Measurements from ENCODE around the gene CMSS1.

Gene CMSS1

GRCh38 chr3:100003609-100004503 is 186.2 kb downstream of the CMSS1 start (continued):
- no peak for TF ChIP-seq ZNF549 (tag by site-specific recombination; IDR thresholded peaks at IDR 0.05)
- no peak for TF ChIP-seq ZNF26 (tag by site-specific recombination; IDR thresholded peaks at IDR 0.05)
- TF ChIP-seq KLF7 (tag by site-specific recombination; IDR thresholded peaks at IDR 0.05; ENCODE audit: borderline replicate concordance) = no peak
- no peak for TF ChIP-seq BCL11A (tag by site-specific recombination; IDR thresholded peaks at IDR 0.05; ENCODE audit: low read depth)
- no peak for TF ChIP-seq KLF8 (tag by site-specific recombination; IDR thresholded peaks at IDR 0.05)
- TF ChIP-seq ZNF530 (tag by site-specific recombination; IDR thresholded peaks at IDR 0.05; ENCODE audit: low read depth) = no peak

GRCh38 chr3:100004931-100005330 is 187.3 kb downstream of the CMSS1 start:
- POLR2A ChIA-PET = no interaction called here
- Histone ChIP-seq H3K27ac (ENCODE audit: extremely low read depth, low read depth, low read length) (no peak overlapping the region), H3K4me1 (ENCODE audit: control insufficient read depth, insufficient read depth, low read length) (peaks cover 3% of the 10 kb centered on the region), H3K36me3 (ENCODE audit: control insufficient read depth in 2 of 2, insufficient read depth in 1 of 2, low read length in 2 of 2) (no peaks in the 10 kb centered on the region), H3K4me3 (ENCODE audit: low read depth, low read length) (no peak overlapping the region), H3K9me3 (ENCODE audit: control insufficient read depth, insufficient read depth, low read depth, low read length) (no peaks in the 10 kb centered on the region)
- TF ChIP-seq ZNF548 (tag by site-specific recombination; IDR thresholded peaks at IDR 0.05) = no peak
- TF ChIP-seq ZNF280D (tag by site-specific recombination; IDR thresholded peaks at IDR 0.05) = no peak
- no peak for TF ChIP-seq ZNF112 (tag by site-specific recombination; IDR thresholded peaks at IDR 0.05)
- TF ChIP-seq ZNF335 (tag by site-specific recombination; conservative IDR thresholded peaks at IDR 0.05) = no peak
- TF ChIP-seq ZNF670 (tag by site-specific recombination; IDR thresholded peaks at IDR 0.05; ENCODE audit: low read depth) = no peak
- no peak for TF ChIP-seq ZNF26 (tag by site-specific recombination; IDR thresholded peaks at IDR 0.05)
- no peak for TF ChIP-seq ZBTB20 (tag by site-specific recombination; IDR thresholded peaks at IDR 0.05)
- TF ChIP-seq ZNF777 (tag by site-specific recombination; IDR thresholded peaks at IDR 0.05; ENCODE audit: borderline replicate concordance) = no peak
- no peak for TF ChIP-seq TRIM28 (IDR thresholded peaks at IDR 0.05; ENCODE audit: borderline replicate concordance, low read length)
- TF ChIP-seq KLF1 (tag by site-specific recombination; IDR thresholded peaks at IDR 0.05) = no peak
- no peak for TF ChIP-seq ZNF701 (tag by site-specific recombination; IDR thresholded peaks at IDR 0.05)
- no peak for TF ChIP-seq ZNF416 (tag by site-specific recombination; IDR thresholded peaks at IDR 0.05)
- TF ChIP-seq ZNF362 (tag by site-specific recombination; IDR thresholded peaks at IDR 0.05) = no peak
- TF ChIP-seq ZNF792 (tag by site-specific recombination; IDR thresholded peaks at IDR 0.05) = no peak
- no peak for TF ChIP-seq PATZ1 (tag by site-specific recombination; IDR thresholded peaks at IDR 0.05)
- TF ChIP-seq RBAK (tag by site-specific recombination; IDR thresholded peaks at IDR 0.05) = no peak
- TF ChIP-seq ZBTB17 (tag by site-specific recombination; IDR thresholded peaks at IDR 0.05) = no peak
- TF ChIP-seq ZNF18 (tag by site-specific recombination; IDR thresholded peaks at IDR 0.05) = no peak
- no peak for TF ChIP-seq ZIC2 (tag by site-specific recombination; IDR thresholded peaks at IDR 0.05)
- TF ChIP-seq KLF16 (tag by site-specific recombination; IDR thresholded peaks at IDR 0.05) = no peak
- CTCF ChIA-PET = no interaction called here
